CD4-positive, alpha-beta T cell treated with Interleukin-6 at 100 ng/mL for 8 hours (primary cell): ENCODE measurements around the gene CCDC88A.
A peak's percentile ranks its signal among the peaks of the same experiment; 100 is the strongest.
"Not testable (repeated sequence)": the region's sequence is repeated elsewhere in the genome, so short reads cannot be mapped to it uniquely, and the experiment has no call there.

Experiments
- DNase-seq: peaks from one replicate; pipeline ENCODE4 v3.0.0-alpha.2; 2020; ENCODE audit warnings: mixed read lengths, low spot score

Gene CCDC88A

GRCh38 chr2:55419679-55420438 is at the start of gene CCDC88A:
TSS of gene CCDC88A (minus strand) at chr2:55419856. CDS start at chr2:55419079, 777 bp downstream.
- DNase-seq = peak; percentile 82

- DNase-seq = no peak
These were observed 42.0 kb upstream of the CCDC88A start for GRCh38 chr2:55461679-55462078.

- DNase-seq = no peak
These were observed 40.9 kb upstream of the CCDC88A start for GRCh38 chr2:55460562-55460961.

- no peak for DNase-seq
These were observed 40.1 kb upstream of the CCDC88A start for GRCh38 chr2:55459714-55460274.

GRCh38 chr2:55459279-55459678 is 39.6 kb upstream of the CCDC88A start:
- DNase-seq = no peak

GRCh38 chr2:55454121-55454520 is 34.5 kb upstream of the CCDC88A start:
- DNase-seq = no peak

GRCh38 chr2:55452879-55453278 is 33.2 kb upstream of the CCDC88A start:
- no peak for DNase-seq

GRCh38 chr2:55451699-55452098 is 32.0 kb upstream of the CCDC88A start:
- DNase-seq = no peak

- DNase-seq = not testable (repeated sequence)
These were observed 30.4 kb upstream of the CCDC88A start for GRCh38 chr2:55450014-55450413.

GRCh38 chr2:55442045-55442760 is 22.5 kb upstream of the CCDC88A start:
- DNase-seq = not testable (repeated sequence)

- no peak for DNase-seq
These were observed 21.7 kb upstream of the CCDC88A start for GRCh38 chr2:55441280-55441892.

GRCh38 chr2:55439101-55439397 is 19.4 kb upstream of the CCDC88A start:
- no peak for DNase-seq

GRCh38 chr2:55438391-55439100 is 18.9 kb upstream of the CCDC88A start:
- no peak for DNase-seq

- no peak for DNase-seq
These were observed 18.1 kb upstream of the CCDC88A start for GRCh38 chr2:55437515-55438390.

- DNase-seq = peak; percentile 26
These were observed 12.4 kb upstream of the CCDC88A start for GRCh38 chr2:55431982-55432627.

- no peak for DNase-seq
These were observed 10.7 kb upstream of the CCDC88A start for GRCh38 chr2:55430211-55430975.

- no peak for DNase-seq
These were observed 8.6 kb upstream of the CCDC88A start for GRCh38 chr2:55428258-55428657.

- no peak for DNase-seq
These were observed 5.8 kb upstream of the CCDC88A start for GRCh38 chr2:55425431-55425831.

- no peak for DNase-seq
These were observed 3.4 kb upstream of the CCDC88A start for GRCh38 chr2:55422876-55423665.
